K562 (cell line): Measurements from ENCODE around the gene VPS4B. TPM values are rescaled to one million over a fixed set of nuclear protein-coding genes. Genes with fewer than 3 reads are reported as not detected.

Experiments used
- FUS ChIP-seq: fragments of 200-400 bp; formaldehyde crosslinking; optimal IDR thresholded peaks from 2 replicates; pipeline ENCODE3; 2017; ENCODE audit warnings: low read depth, low read length
- HDAC8 ChIP-seq: fragments of 450-650 bp; IDR thresholded peaks from 2 replicates; pipeline ENCODE4 v1.6.1; 2016; ENCODE audit warnings: mild to moderate bottlenecking, missing genetic modification characterization, moderate library complexity, missing compliant biosample characterization
- HDGF ChIP-seq: fragments of 450-650 bp; IDR thresholded peaks from 2 replicates; pipeline ENCODE4 v1.6.1; 2016
- HSF4 ChIP-seq: fragments of 250-450 bp; sonication (Bioruptor Pico); IDR thresholded peaks from 2 replicates; pipeline ENCODE4 v2.1.2; 2022; ENCODE audit warnings: mild to moderate bottlenecking, moderate library complexity, borderline replicate concordance
- IRF9 ChIP-seq: fragments of 450-650 bp; IDR thresholded peaks from 2 replicates; pipeline ENCODE4 v1.6.1; 2016; ENCODE audit warnings: missing biosample characterization, missing genetic modification characterization
- L3MBTL2 ChIP-seq: fragments of 450-650 bp; IDR thresholded peaks from 2 replicates; pipeline ENCODE4 v1.6.1; 2016; ENCODE audit warnings: mild to moderate bottlenecking, moderate library complexity
- MBD2 ChIP-seq: sonication (generic); IDR thresholded peaks from 2 replicates; pipeline ENCODE4 v1.6.1; 2016; ENCODE audit warnings: low read depth, borderline replicate concordance
- MEF2A ChIP-seq: IDR thresholded peaks from 2 replicates; pipeline ENCODE4 v1.6.1; 2011; ENCODE audit warnings: low read depth, mild to moderate bottlenecking, low read length, moderate library complexity; ENCODE audit not compliant: control insufficient read depth
- NCOA2 ChIP-seq, 2 experiments: fragments of 450-650 bp; IDR thresholded peaks; 2 replicates each; pipeline ENCODE4 v1.6.1; 2018; ENCODE audit warnings: mild to moderate bottlenecking in 2 of 2, moderate library complexity in 1 of 2; ENCODE audit not compliant: partially characterized antibody in 2 of 2
- NFXL1 ChIP-seq: fragments of 450-650 bp; formaldehyde crosslinking; IDR thresholded peaks from 2 replicates; pipeline ENCODE4 v1.4.0; 2021; ENCODE audit warnings: mild to moderate bottlenecking
- PML ChIP-seq: IDR thresholded peaks from 2 replicates; pipeline ENCODE4 v1.6.1; 2012; ENCODE audit warnings: low read length, inconsistent platforms
- POLR2G ChIP-seq: fragments of 200-400 bp; formaldehyde crosslinking; IDR thresholded peaks from 2 replicates; pipeline ENCODE4 v1.6.1; 2017; ENCODE audit warnings: low read depth, mild to moderate bottlenecking, antibody characterized with exemption, low read length, moderate library complexity
- RAD21 ChIP-seq, 2 experiments: fragments of 250-450 bp in 1 of 2; fragments of 450-650 bp in 1 of 2; sonication (Bioruptor Pico) in 1 of 2; formaldehyde crosslinking in 1 of 2; IDR thresholded peaks in 1 of 2; conservative IDR thresholded peaks in 1 of 2; 2 replicates each; pipeline versions ENCODE4 v1.4.0 to v1.8.0; 2020 to 2022; ENCODE audit warnings: mild to moderate bottlenecking in 2 of 2, moderate library complexity in 1 of 2
- SIN3B ChIP-seq: fragments of 450-650 bp; IDR thresholded peaks from 2 replicates; pipeline ENCODE4 v1.6.1; 2017; ENCODE audit warnings: low read depth, mild to moderate bottlenecking, moderate library complexity
- STAT5A ChIP-seq: IDR thresholded peaks from 2 replicates; pipeline ENCODE4 v1.6.1; 2012; ENCODE audit warnings: low read length, inconsistent platforms, borderline replicate concordance
- TCF3 ChIP-seq: sonication (generic); formaldehyde crosslinking; IDR thresholded peaks from 2 replicates; pipeline ENCODE4 v1.4.0; 2020; ENCODE audit warnings: mild to moderate bottlenecking, missing genetic modification reagents
- TCF7 ChIP-seq: sonication (generic); IDR thresholded peaks from 2 replicates; pipeline ENCODE4 v1.6.1; 2016; ENCODE audit warnings: antibody characterized with exemption, borderline replicate concordance
- TRIM24 ChIP-seq, 2 experiments: fragments of 450-650 bp; IDR thresholded peaks; 2 replicates each; pipeline ENCODE4 v1.6.1; 2016
- U2AF2 ChIP-seq: fragments of 200-400 bp; formaldehyde crosslinking; optimal IDR thresholded peaks from 2 replicates; pipeline ENCODE3; 2017; ENCODE audit warnings: low read depth, mild to moderate bottlenecking, low read length
- USF2 ChIP-seq: sonication (generic); formaldehyde crosslinking; IDR thresholded peaks from 2 replicates; pipeline ENCODE4 v1.5.0; 2020; ENCODE audit warnings: missing genetic modification reagents
- XRCC5 ChIP-seq: fragments of 200-400 bp; formaldehyde crosslinking; IDR thresholded peaks from 2 replicates; pipeline ENCODE4 v1.6.1; 2017; ENCODE audit warnings: low read depth, mild to moderate bottlenecking, low read length
- ZBTB17 ChIP-seq: fragments of 450-650 bp; formaldehyde crosslinking; IDR thresholded peaks from 2 replicates; pipeline ENCODE4 v1.4.0; 2020; ENCODE audit warnings: mild to moderate bottlenecking
- ZBTB5 ChIP-seq: fragments of 450-650 bp; IDR thresholded peaks from 2 replicates; pipeline ENCODE4 v1.6.1; 2017; ENCODE audit warnings: antibody characterized with exemption
- ZFP30 ChIP-seq: fragments of 250-450 bp; sonication (Bioruptor Pico); IDR thresholded peaks from 2 replicates; pipeline ENCODE4 v1.8.0; 2022; ENCODE audit warnings: moderate library complexity, mild to moderate bottlenecking, inconsistent platforms, borderline replicate concordance
- ZKSCAN8 ChIP-seq: fragments of 200-800 bp; sonication (Bioruptor generic); IDR thresholded peaks from 2 replicates; pipeline ENCODE4 v1.6.1; 2016; ENCODE audit warnings: missing genetic modification characterization, missing compliant biosample characterization
- ZNF316 ChIP-seq: fragments of 450-650 bp; IDR thresholded peaks from 2 replicates; pipeline ENCODE4 v1.6.1; 2016
- ZNF41 ChIP-seq: fragments of 250-450 bp; sonication (Bioruptor Pico); conservative IDR thresholded peaks from 2 replicates; pipeline ENCODE4 v1.4.0; 2020; ENCODE audit warnings: mild to moderate bottlenecking
- ZNF511 ChIP-seq: sonication (generic); formaldehyde crosslinking; IDR thresholded peaks from 2 replicates; pipeline ENCODE4 v1.8.0; 2022; ENCODE audit warnings: mild to moderate bottlenecking, missing genetic modification reagents
- ZNF699 ChIP-seq: fragments of 250-450 bp; sonication (Bioruptor Pico); IDR thresholded peaks from 2 replicates; pipeline ENCODE4 v1.8.0; 2021; ENCODE audit warnings: mild to moderate bottlenecking, moderate library complexity; ENCODE audit not compliant: insufficient replicate concordance
- polyA plus RNA-seq, 8 experiments: library from polyadenylated mRNA; depleted of rRNA in 4 of 8; stranded (reverse) in 5 of 8; unstranded in 3 of 8; fragments of >200 nt; fragmentation: Nextera tagmentation in 2 of 8; fragmentation: Illumina TruSeq in 1 of 8; extraction: Ambion mirVana in 2 of 8; extraction: Trizol in 1 of 8; gene quantifications; 2 replicates each; pipeline versions ENCODE4 v1.2.1 to v1.2.3, GENCODE V29; 2011 to 2014; ENCODE audit warnings: inconsistent platforms in 1 of 8, missing spikeins in 1 of 8
- total RNA-seq, 7 experiments: library from RNA; depleted of rRNA in 6 of 7; stranded (reverse); fragments of >200 nt in 6 of 7; fragmentation: Illumina TruSeq in 2 of 7; extraction: Trizol in 2 of 7; gene quantifications; 2 replicates each; pipeline versions ENCODE4 v1.2.1 to v1.2.3, GENCODE V29; 2011 to 2021; ENCODE audit warnings: low replicate concordance in 1 of 7

VPS4B gene
- total and polyA plus RNA-seq, 9 of the 15 experiments (the other 6 are each of a cell fraction or from before 2014, with no cell fraction given): 7.3 to 16.4 (median 10.4) TPM

- no peak for TF ChIP-seq ZNF511 (CRISPR knock-in tag)
- TF ChIP-seq MEF2A: no peak
- TF ChIP-seq MBD2: no peak
- no peak for TF ChIP-seq HDAC8 (tag)
- TF ChIP-seq NFXL1 (CRISPR knock-in tag): no peak
- no peak for TF ChIP-seq ZKSCAN8
- TF ChIP-seq IRF9 (tag): no peak
- no peak for TF ChIP-seq U2AF2
- no peak for TF ChIP-seq POLR2G
- TF ChIP-seq TCF7: no peak
- TF ChIP-seq STAT5A: no peak
- TF ChIP-seq HDGF: no peak
- peak; percentile 24; the same call in 1 of the 2 replicates for TF ChIP-seq USF2 (CRISPR knock-in tag)
- TF ChIP-seq ZBTB17 (CRISPR knock-in tag): no peak
- no peak for TF ChIP-seq SIN3B
- TF ChIP-seq FUS: no peak
- no peak for TF ChIP-seq NCOA2 (IDR thresholded peaks at IDR 0.05; ENCODE audit: partially characterized antibody in 2 of 2)
- no peak for TF ChIP-seq TCF3 (CRISPR knock-in tag)
- TF ChIP-seq L3MBTL2: peak; percentile 13; the same call in 1 of the 2 replicates
- no peak for TF ChIP-seq ZNF41 (CRISPR knock-in tag)
- TF ChIP-seq TRIM24 (IDR thresholded peaks at IDR 0.05): 0 out of 4 replicates have a peak, but pooled peaks of 1 of the 2 experiments have one; percentile 23
- no peak for TF ChIP-seq PML
- no peak for TF ChIP-seq ZNF699 (CRISPR knock-in tag)
- no peak for TF ChIP-seq XRCC5
- no peak for TF ChIP-seq RAD21 (CRISPR knock-in tag; conservative IDR thresholded peaks at IDR 0.05 in 1 of 2, IDR thresholded peaks at IDR 0.05 in 1 of 2)
- no peak for TF ChIP-seq HSF4 (CRISPR knock-in tag)
- no peak for TF ChIP-seq ZBTB5
- no peak for TF ChIP-seq ZFP30 (CRISPR knock-in tag)
- TF ChIP-seq ZNF316: peak; percentile 64
Observed at GRCh38 chr18:63427558-63427957, 5.3 kb upstream of the VPS4B start (continued).
